NB4 (cell line): Measurements from ENCODE around the gene CSF1.

Experiments used
- POLR2A ChIP-seq: IDR thresholded peaks from 2 replicates; pipeline ENCODE4 v1.6.1; 2011; ENCODE audit warnings: mild to moderate bottlenecking; ENCODE audit not compliant: insufficient read length; ENCODE audit errors: extremely low read depth
- TF ChIP-seq, protein P1 (sequence below): IDR thresholded peaks from one replicate; pipeline ENCODE4 v1.5.1; 2012; ENCODE audit warnings: low read depth, low read length

DNA sequence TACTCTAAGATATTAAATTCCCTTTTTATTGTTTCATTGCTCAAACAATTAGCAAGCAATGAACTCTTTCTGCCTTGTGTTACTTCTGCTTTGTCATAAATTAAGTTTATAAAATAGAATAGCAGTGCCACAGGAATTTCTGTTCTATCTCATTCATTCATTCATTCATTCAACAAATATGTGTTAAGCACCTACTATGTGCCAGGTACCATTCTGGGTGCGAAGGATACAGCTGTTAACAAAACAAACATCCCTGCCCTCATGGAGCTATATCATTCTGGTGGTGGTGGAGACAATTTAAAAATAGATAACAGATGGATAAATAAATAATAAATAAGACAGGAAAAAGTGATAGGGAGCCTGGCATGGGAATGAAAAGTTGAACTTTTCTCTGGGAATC, 39.4 kb downstream of the CSF1 start:
- TF ChIP-seq POLR2A = no peak
- TF ChIP-seq, protein P1, sequence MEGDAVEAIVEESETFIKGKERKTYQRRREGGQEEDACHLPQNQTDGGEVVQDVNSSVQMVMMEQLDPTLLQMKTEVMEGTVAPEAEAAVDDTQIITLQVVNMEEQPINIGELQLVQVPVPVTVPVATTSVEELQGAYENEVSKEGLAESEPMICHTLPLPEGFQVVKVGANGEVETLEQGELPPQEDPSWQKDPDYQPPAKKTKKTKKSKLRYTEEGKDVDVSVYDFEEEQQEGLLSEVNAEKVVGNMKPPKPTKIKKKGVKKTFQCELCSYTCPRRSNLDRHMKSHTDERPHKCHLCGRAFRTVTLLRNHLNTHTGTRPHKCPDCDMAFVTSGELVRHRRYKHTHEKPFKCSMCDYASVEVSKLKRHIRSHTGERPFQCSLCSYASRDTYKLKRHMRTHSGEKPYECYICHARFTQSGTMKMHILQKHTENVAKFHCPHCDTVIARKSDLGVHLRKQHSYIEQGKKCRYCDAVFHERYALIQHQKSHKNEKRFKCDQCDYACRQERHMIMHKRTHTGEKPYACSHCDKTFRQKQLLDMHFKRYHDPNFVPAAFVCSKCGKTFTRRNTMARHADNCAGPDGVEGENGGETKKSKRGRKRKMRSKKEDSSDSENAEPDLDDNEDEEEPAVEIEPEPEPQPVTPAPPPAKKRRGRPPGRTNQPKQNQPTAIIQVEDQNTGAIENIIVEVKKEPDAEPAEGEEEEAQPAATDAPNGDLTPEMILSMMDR = no peak
